H1 (cell line): Measurements from ENCODE around the gene PHF13. TPM values are rescaled to one million over a fixed set of nuclear protein-coding genes. Genes with fewer than 3 reads are reported as not detected.

Experiments
- CTCF ChIA-PET: fragments of 300-600 bp; sonication (Branson Sonifier 250); formaldehyde crosslinking; loops from one replicate; lab custom pipeline; 2021; ENCODE audit not compliant: partially characterized antibody; lab: Charles Lee
- POLR2A ChIA-PET: fragments of 300-600 bp; sonication (Branson Sonifier 250); formaldehyde crosslinking; loops from one replicate; lab custom pipeline; 2021; ENCODE audit warnings: inconsistent platforms; ENCODE audit not compliant: partially characterized antibody; lab: Charles Lee
- DNase-seq, 2 experiments: peaks; one replicate each; pipeline versions ENCODE4 v3.0.0 to v3.0.0-alpha.2; 2010 to 2022; ENCODE audit warnings: low spot score in 2 of 2, low read depth in 1 of 2, mixed read lengths in 1 of 2
- FAIRE-seq: peaks from 2 replicates; lab custom pipeline; 2011; peaks lifted over from hg19 to GRCh38; lab: Jason Lieb, UNC
- H2AFZ ChIP-seq: 2 replicates; pipeline ENCODE4 v1.8.1; 2012; ENCODE audit warnings: low read length, inconsistent platforms
- H2AK5ac ChIP-seq: 2 replicates; pipeline ENCODE4 v1.6.1; 2013; ENCODE audit warnings: low read depth, low read length
- H2BK120ac ChIP-seq: replicated peaks from 2 replicates; pipeline ENCODE3; 2013; ENCODE audit warnings: low read depth, low read length, inconsistent platforms
- H2BK12ac ChIP-seq: 2 replicates; pipeline ENCODE4 v1.6.1; 2013; ENCODE audit warnings: low read depth, low read length
- H2BK15ac ChIP-seq: 2 replicates; pipeline ENCODE4 v1.6.1; 2013; ENCODE audit warnings: low read length
- H2BK20ac ChIP-seq: 2 replicates; pipeline ENCODE4 v1.6.1; 2013; ENCODE audit warnings: low read length
- H2BK5ac ChIP-seq: 2 replicates; pipeline ENCODE4 v1.6.1; 2013; ENCODE audit warnings: low read depth, low read length
- H3K14ac ChIP-seq: 2 replicates; pipeline ENCODE4 v1.6.1; 2013; ENCODE audit warnings: inconsistent platforms; ENCODE audit not compliant: insufficient read length
- H3K18ac ChIP-seq: 2 replicates; pipeline ENCODE4 v1.6.1; 2013; ENCODE audit warnings: low read length; ENCODE audit errors: extremely low read depth
- H3K23ac ChIP-seq: 2 replicates; pipeline ENCODE4 v1.6.1; 2013; ENCODE audit warnings: inconsistent platforms; ENCODE audit not compliant: insufficient read length
- H3K23me2 ChIP-seq: 2 replicates; pipeline ENCODE4 v1.6.1; 2013; ENCODE audit warnings: low read depth, low read length
- H3K27ac ChIP-seq: 2 replicates; pipeline ENCODE4 v1.6.1; 2011; ENCODE audit warnings: low read depth, low read length, inconsistent platforms
- H3K27me3 ChIP-seq, 4 experiments: replicated peaks in 1 of 4; 1 replicate in 1 of 4; 2 replicates in 3 of 4; pipeline versions ENCODE4 v1.6.1 to v1.8.1; 2011 to 2013; ENCODE audit warnings: low read length in 3 of 4, mild to moderate bottlenecking in 3 of 4, inconsistent platforms in 2 of 4, mixed read lengths in 2 of 4, moderate library complexity in 1 of 4; ENCODE audit not compliant: control insufficient read depth in 3 of 4, insufficient read depth in 3 of 4; ENCODE audit errors: extremely low read depth in 1 of 4
- H3K36me3 ChIP-seq, 4 experiments: 2 replicates each; pipeline versions ENCODE4 v1.6.1 to v1.8.1; 2011 to 2013; ENCODE audit warnings: mild to moderate bottlenecking in 4 of 4, low read length in 3 of 4, moderate library complexity in 2 of 4, control low read depth in 1 of 4, inconsistent platforms in 1 of 4; ENCODE audit not compliant: insufficient read depth in 4 of 4, control insufficient read depth in 2 of 4
- H3K4ac ChIP-seq: replicated peaks from 2 replicates; pipeline ENCODE3; 2013; ENCODE audit warnings: low read length, low read depth, mixed read lengths, inconsistent platforms; ENCODE audit not compliant: insufficient read length
- H3K4me1 ChIP-seq, 4 experiments: replicated peaks in 1 of 4; 1 replicate in 1 of 4; 2 replicates in 3 of 4; pipeline versions ENCODE4 v1.6.1 to v1.8.1; 2011 to 2013; ENCODE audit warnings: low read length in 3 of 4, inconsistent platforms in 2 of 4, mixed read lengths in 1 of 4; ENCODE audit not compliant: insufficient read depth in 4 of 4, control insufficient read depth in 3 of 4
- H3K4me2 ChIP-seq, 2 experiments: 2 replicates each; pipeline versions ENCODE4 v1.6.1 to v1.8.1; 2011 to 2013; ENCODE audit warnings: low read depth in 2 of 2, low read length in 2 of 2, control low read depth in 1 of 2, inconsistent platforms in 1 of 2, mild to moderate bottlenecking in 1 of 2; ENCODE audit not compliant: insufficient read depth in 1 of 2
- H3K4me3 ChIP-seq, 4 experiments: fragments of 200-600, 300-600 bp in 1 of 4; sonication (generic), shearing (Covaris generic), sonication (Bioruptor Twin) in 1 of 4; 2 replicates each; pipeline versions ENCODE4 v1.5.1 to v1.8.1; 2011 to 2016; ENCODE audit warnings: low read length in 4 of 4, low read depth in 3 of 4, control low read depth in 2 of 4, inconsistent platforms in 2 of 4, mild to moderate bottlenecking in 2 of 4, mixed read lengths in 1 of 4, moderate library complexity in 1 of 4; ENCODE audit not compliant: insufficient read depth in 2 of 4; ENCODE audit errors: extremely low read depth in 1 of 4
- H3K56ac ChIP-seq: replicated peaks from 2 replicates; pipeline ENCODE3; 2013; ENCODE audit warnings: low read depth, mild to moderate bottlenecking, mixed read lengths, low read length, inconsistent platforms; ENCODE audit not compliant: insufficient read length
- H3K79me1 ChIP-seq: 2 replicates; pipeline ENCODE4 v1.6.1; 2013; ENCODE audit warnings: low read depth, low read length, control low read depth
- H3K79me2 ChIP-seq, 2 experiments: 2 replicates each; pipeline versions ENCODE4 v1.6.1 to v1.8.1; 2012 to 2013; ENCODE audit warnings: low read length in 2 of 2, mild to moderate bottlenecking in 2 of 2, inconsistent platforms in 1 of 2; ENCODE audit not compliant: insufficient read depth in 2 of 2, control insufficient read depth in 1 of 2
- H3K9ac ChIP-seq, 4 experiments: replicated peaks in 1 of 4; 1 replicate in 1 of 4; 2 replicates in 3 of 4; pipeline versions ENCODE4 v1.6.1 to v1.8.1; 2011 to 2013; ENCODE audit warnings: low read depth in 3 of 4, low read length in 3 of 4, control low read depth in 2 of 4, mild to moderate bottlenecking in 2 of 4, moderate library complexity in 2 of 4, inconsistent platforms in 1 of 4; ENCODE audit errors: extremely low read depth in 1 of 4
- H3K9me3 ChIP-seq, 2 experiments: 2 replicates each; pipeline versions ENCODE4 v1.6.1 to v1.8.1; 2012 to 2013; ENCODE audit warnings: mild to moderate bottlenecking in 2 of 2, moderate library complexity in 2 of 2, control low read depth in 1 of 2, inconsistent platforms in 1 of 2, low read depth in 1 of 2, low read length in 1 of 2, mixed read lengths in 1 of 2; ENCODE audit not compliant: insufficient read depth in 2 of 2
- H4K20me1 ChIP-seq, 2 experiments: replicated peaks in 1 of 2; 2 replicates each; pipeline versions ENCODE3 to v1.8.1; 2011 to 2013; ENCODE audit warnings: inconsistent platforms in 2 of 2, low read length in 2 of 2, mild to moderate bottlenecking in 1 of 2; ENCODE audit not compliant: insufficient read depth in 2 of 2, control insufficient read depth in 1 of 2
- H4K5ac ChIP-seq: 2 replicates; pipeline ENCODE4 v1.6.1; 2013; ENCODE audit warnings: low read length, low read depth, mixed read lengths, inconsistent platforms; ENCODE audit not compliant: insufficient read length
- H4K8ac ChIP-seq: 2 replicates; pipeline ENCODE4 v1.8.0; 2013; ENCODE audit warnings: mild to moderate bottlenecking, moderate library complexity, low read length, inconsistent platforms; ENCODE audit not compliant: insufficient read depth; ENCODE audit errors: extremely low read depth
- H4K91ac ChIP-seq: replicated peaks from 2 replicates; pipeline ENCODE3; 2013; ENCODE audit warnings: low read length, mixed read lengths, inconsistent platforms; ENCODE audit not compliant: insufficient read length
- BACH1 ChIP-seq: IDR thresholded peaks from 2 replicates; pipeline ENCODE4 v1.6.1; 2012; ENCODE audit warnings: low read length, improper control_type of control experiment
- CBX5 ChIP-seq: fragments of 300-800, 300-1000 bp; sonication (generic); IDR thresholded peaks from 2 replicates; pipeline ENCODE4 v1.7.1; 2016; ENCODE audit warnings: antibody characterized with exemption, low read length, low read depth
- CEBPB ChIP-seq: IDR thresholded peaks from 2 replicates; pipeline ENCODE4 v1.6.1; 2012; ENCODE audit warnings: low read depth, low read length
- CHD2 ChIP-seq: IDR thresholded peaks from 2 replicates; pipeline ENCODE4 v1.6.1; 2012; ENCODE audit warnings: low read length, improper control_type of control experiment
- JUND ChIP-seq: IDR thresholded peaks from 2 replicates; pipeline ENCODE4 v1.6.1; 2011; ENCODE audit warnings: mild to moderate bottlenecking, improper control_type of control experiment, low read length
- KDM1A ChIP-seq: fragments of 200-600, 300-600 bp; sonication (generic); IDR thresholded peaks from 2 replicates; pipeline ENCODE4 v1.7.1; 2016; ENCODE audit warnings: mild to moderate bottlenecking, low read length, borderline replicate concordance
- KDM4A ChIP-seq: IDR thresholded peaks from one replicate; pipeline ENCODE4 v1.7.1; 2012; ENCODE audit warnings: low read depth, mild to moderate bottlenecking, moderate library complexity, low read length, inconsistent platforms; ENCODE audit not compliant: severe bottlenecking
- MAFK ChIP-seq: IDR thresholded peaks from 2 replicates; pipeline ENCODE4 v1.6.1; 2012; ENCODE audit warnings: low read depth, mild to moderate bottlenecking, improper control_type of control experiment, low read length
- MAX ChIP-seq: IDR thresholded peaks from 2 replicates; pipeline ENCODE4 v1.6.1; 2012; ENCODE audit warnings: inconsistent platforms
- NRF1 ChIP-seq: IDR thresholded peaks from 2 replicates; pipeline ENCODE4 v1.6.1; 2011; ENCODE audit warnings: mild to moderate bottlenecking, low read depth, low read length, improper control_type of control experiment
- POU5F1 ChIP-seq: IDR thresholded peaks from 2 replicates; pipeline ENCODE4 v1.6.1; 2011; ENCODE audit warnings: low read depth, mild to moderate bottlenecking, low read length, moderate library complexity
- SIN3A ChIP-seq, 2 experiments: IDR thresholded peaks in 1 of 2; conservative IDR thresholded peaks in 1 of 2; 2 replicates each; pipeline ENCODE4 v1.6.1; 2011 to 2012; ENCODE audit warnings: low read length in 2 of 2, improper control_type of control experiment in 1 of 2, low read depth in 1 of 2, mild to moderate bottlenecking in 1 of 2
- TAF1 ChIP-seq: IDR thresholded peaks from 2 replicates; pipeline ENCODE4 v1.6.1; 2011; ENCODE audit warnings: mild to moderate bottlenecking, low read depth, low read length
- YY1 ChIP-seq: IDR thresholded peaks from 2 replicates; pipeline ENCODE4 v1.6.1; 2011; ENCODE audit warnings: low read depth, mild to moderate bottlenecking, low read length
- WGBS, 2 experiments: shearing (Covaris generic) in 1 of 2; methylation state at CpG; one replicate each; pipeline versions ENCODE4 v1.1.6 to v1.1.7; 2013 to 2015; ENCODE audit warnings: low lambda C conversion rate in 2 of 2, mixed read lengths in 2 of 2, inconsistent platforms in 1 of 2, low coverage in 1 of 2, missing lambda C conversion rate in 1 of 2; ENCODE audit not compliant: insufficient replicate concordance in 2 of 2, insufficient coverage in 1 of 2, insufficient read length in 1 of 2; ENCODE audit errors: extremely low coverage in 1 of 2, missing lambda C conversion rate in 1 of 2; 5-methylcytosine and 5-hydroxymethylcytosine counted together
- polyA plus RNA-seq, 7 experiments: library from polyadenylated mRNA; depleted of rRNA in 3 of 7; stranded (reverse) in 5 of 7; unstranded in 2 of 7; fragments of >200 nt in 5 of 7; fragments of 200-250 nt in 2 of 7; gene quantifications; 1 replicate in 5 of 7; 2 replicates in 1 of 7; 4 replicates in 1 of 7; pipeline versions ENCODE4 v1.2.1 to v1.2.3, GENCODE V29; 2011 to 2013; ENCODE audit warnings: missing spikeins in 2 of 7, mixed read lengths in 2 of 7
- total RNA-seq: library from RNA; stranded (reverse); fragmentation: NEBNext Ultra II Directional; extraction: Animal tissue kit (Norgen Biotek cat#: 25700); gene quantifications from 2 replicates; pipeline ENCODE4 v1.2.1, GENCODE V29; 2021

The PHF13 gene
- total and polyA plus RNA-seq, 2 of the 8 experiments (the other 6 are each of a cell fraction or from before 2014, with no cell fraction given): 11.7 to 39.6 TPM

GRCh38 chr1:6580119-6580592 is 33.4 kb upstream of the PHF13 start:
- Histone ChIP-seq H3K4me1 (peaks cover 0 to 17% (median 13%) of the 10 kb centered on the region in 4 experiments; a peak in 6 of 7 replicates), H4K91ac (no peak overlapping the region), H3K9ac (peak overlapping the region; percentile 26 to 60 (median 54); a peak in 5 of 7 replicates), H2BK120ac (no peak overlapping the region), H3K79me1 (peaks cover 8% of the 10 kb centered on the region), H3K4me2 (peak overlapping the region; percentile 87 to 93), H3K4ac (peak overlapping the region; percentile 44), H2BK20ac (no peak overlapping the region), H3K14ac (no peak overlapping the region), H3K23ac (no peak overlapping the region), H4K5ac (no peak overlapping the region), H2BK15ac (no peak overlapping the region), H3K4me3 (peak overlapping the region; percentile 66 to 75 (median 72)), H4K8ac (peak overlapping the region; percentile 40), H3K56ac (no peak overlapping the region), H3K9me3 (no peaks in the 10 kb centered on the region), H2BK5ac (peak overlapping the region; percentile 76; the same call in 1 of the 2 replicates), H2BK12ac (no peak overlapping the region), H3K36me3 (no peaks in the 10 kb centered on the region; a peak in 1 of 8 replicates), H2AFZ (no peak overlapping the region), H3K27ac (no peak overlapping the region; the same call in 1 of the 2 replicates), H4K20me1 (peaks cover 0 to 19% of the 10 kb centered on the region in 2 experiments), H3K23me2 (peaks cover 5% of the 10 kb centered on the region), H2AK5ac (no peak overlapping the region), H3K27me3 (no peaks in the 10 kb centered on the region; a peak in 2 of 7 replicates), H3K79me2 (peaks cover 0 to 13% of the 10 kb centered on the region in 2 experiments; a peak in 1 of 4 replicates), H3K18ac (no peak overlapping the region)
- CTCF ChIA-PET: interaction anchor here (0.6 to 4.3 kb wide), 15 partner anchors 9 to 363 kb away, joined by 3 to 23 read pairs (median 4); partner anchors contain the start of genes NOL9 and TAS1R1
- POLR2A ChIA-PET: interaction anchor here (1.1 to 17.4 kb wide), 8 partner anchors 9 to 27 kb away, joined by 3 to 196 read pairs (median 4); partner anchors contain the start of gene KLHL21
- DNase-seq: no peak
- FAIRE-seq: no peak
- WGBS, 2 experiments: 10% methylated on average over 12 of the region's 30 CpGs; no CpG with 5 or more reads in 1 of the 2 experiments
- TF ChIP-seq POU5F1 (no peak), SIN3A (conservative IDR thresholded peaks at IDR 0.05 in 1 of 2, IDR thresholded peaks at IDR 0.05 in 1 of 2; ENCODE audit: low read depth in 1 of 2, low read length in 2 of 2) (0 out of 4 replicates have a peak, but pooled peaks of 1 of the 2 experiments have one; percentile 56), KDM4A (peak; percentile 59), MAX (no peak), NRF1 (no peak), KDM1A (no peak), TAF1 (no peak), CBX5 (no peak), YY1 (peak; percentile 67; the same call in 1 of the 2 replicates), MAFK (no peak), BACH1 (no peak), CEBPB (no peak), JUND (no peak), CHD2 (no peak)
